ENCODE results near the gene RWDD4.
"Not testable (repeated sequence)": the region's sequence is repeated elsewhere in the genome, so short reads cannot be mapped to it uniquely, and the experiment has no call there.

Gene RWDD4

DNA sequence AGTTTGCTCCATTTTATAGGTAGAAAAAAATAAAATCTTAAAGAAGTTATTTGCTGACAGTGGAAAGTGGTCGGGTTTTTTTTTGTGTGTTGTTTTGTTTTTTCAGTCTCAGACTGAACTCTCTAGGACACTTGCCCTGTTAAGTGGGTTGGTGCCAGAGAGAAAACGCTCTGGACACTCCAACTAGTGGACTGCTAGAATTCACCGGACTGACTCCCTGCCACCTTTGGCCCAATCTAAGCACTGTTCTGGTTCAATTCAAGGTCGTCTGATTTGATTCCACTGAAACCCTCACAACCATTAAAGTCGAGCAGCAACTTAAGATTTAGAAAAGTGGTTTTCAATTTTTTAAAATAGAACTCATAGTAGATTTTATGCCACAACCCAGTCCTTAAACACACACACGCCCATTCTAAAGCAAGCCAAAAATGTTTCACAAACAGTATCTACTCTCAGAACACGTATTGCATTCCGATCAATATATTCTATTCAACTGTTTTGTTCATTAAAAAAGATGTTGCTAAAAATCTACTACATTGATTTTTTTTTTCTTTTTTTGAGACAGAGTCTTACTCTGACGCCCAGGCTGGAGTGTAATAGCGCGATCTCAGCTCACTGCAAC, 27.3 kb downstream of the RWDD4 start:
- no peak overlapping the region for H3K27ac ChIP-seq
- intact Hi-C loops (cut with DNase I; ENCODE audit: low total_unique reads), result no loop called here
- no peaks in the 10 kb centered on the region for H3K9me3 ChIP-seq
- TF ChIP-seq, protein P1, sequence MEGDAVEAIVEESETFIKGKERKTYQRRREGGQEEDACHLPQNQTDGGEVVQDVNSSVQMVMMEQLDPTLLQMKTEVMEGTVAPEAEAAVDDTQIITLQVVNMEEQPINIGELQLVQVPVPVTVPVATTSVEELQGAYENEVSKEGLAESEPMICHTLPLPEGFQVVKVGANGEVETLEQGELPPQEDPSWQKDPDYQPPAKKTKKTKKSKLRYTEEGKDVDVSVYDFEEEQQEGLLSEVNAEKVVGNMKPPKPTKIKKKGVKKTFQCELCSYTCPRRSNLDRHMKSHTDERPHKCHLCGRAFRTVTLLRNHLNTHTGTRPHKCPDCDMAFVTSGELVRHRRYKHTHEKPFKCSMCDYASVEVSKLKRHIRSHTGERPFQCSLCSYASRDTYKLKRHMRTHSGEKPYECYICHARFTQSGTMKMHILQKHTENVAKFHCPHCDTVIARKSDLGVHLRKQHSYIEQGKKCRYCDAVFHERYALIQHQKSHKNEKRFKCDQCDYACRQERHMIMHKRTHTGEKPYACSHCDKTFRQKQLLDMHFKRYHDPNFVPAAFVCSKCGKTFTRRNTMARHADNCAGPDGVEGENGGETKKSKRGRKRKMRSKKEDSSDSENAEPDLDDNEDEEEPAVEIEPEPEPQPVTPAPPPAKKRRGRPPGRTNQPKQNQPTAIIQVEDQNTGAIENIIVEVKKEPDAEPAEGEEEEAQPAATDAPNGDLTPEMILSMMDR (IDR thresholded peaks at IDR 0.05), result no peak
- H3K4me3 ChIP-seq, result no peak overlapping the region
- H3K36me3 ChIP-seq, result no peaks in the 10 kb centered on the region
- no peak for DNase-seq
- H3K27me3 ChIP-seq, result no peaks in the 10 kb centered on the region
- H3K4me1 ChIP-seq, result peaks cover 0 to 7% (median 3%) of the 10 kb centered on the region in 4 donors

DNA sequence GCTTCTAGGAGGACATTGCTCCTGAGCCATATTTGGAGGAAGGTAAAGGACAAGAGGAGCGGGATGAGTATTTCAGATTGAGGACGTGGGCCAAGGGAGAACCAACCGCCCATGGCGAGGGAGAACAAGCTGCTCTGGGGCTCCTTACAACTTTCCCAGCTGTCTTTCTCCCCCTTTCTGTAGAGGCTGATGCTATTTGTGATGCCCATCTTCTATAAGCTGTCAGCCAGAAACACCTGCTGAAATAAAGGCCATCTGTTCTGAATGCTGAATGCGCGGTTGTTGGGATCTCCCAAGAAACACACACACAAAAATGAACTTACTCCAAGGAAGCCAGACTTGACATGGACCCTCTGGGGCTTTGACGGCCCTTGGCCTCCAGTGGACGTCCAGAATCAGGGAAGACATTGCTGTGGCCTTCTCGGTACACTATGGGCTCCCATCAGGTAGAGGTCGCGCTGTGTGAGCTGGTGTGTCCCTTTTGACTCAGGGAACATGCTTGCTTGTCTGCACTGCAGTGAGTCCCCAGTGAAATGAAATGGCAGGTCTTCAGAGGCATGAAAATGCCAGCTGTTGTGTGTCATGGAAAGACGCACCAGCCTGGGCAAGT, 30.9 kb downstream of the RWDD4 start:
- no peaks in the 10 kb centered on the region for H3K9me3 ChIP-seq
- H3K27me3 ChIP-seq, result no peaks in the 10 kb centered on the region
- H3K27ac ChIP-seq, result no peak overlapping the region
- H3K36me3 ChIP-seq, result no peaks in the 10 kb centered on the region
- TF ChIP-seq, protein P1 (IDR thresholded peaks at IDR 0.05), result no peak
- H3K4me1 ChIP-seq, result no peaks in the 10 kb centered on the region
- no peak overlapping the region for H3K4me3 ChIP-seq
- intact Hi-C loops (cut with DNase I; ENCODE audit: low total_unique reads), result no loop called here
- no peak for DNase-seq

DNA sequence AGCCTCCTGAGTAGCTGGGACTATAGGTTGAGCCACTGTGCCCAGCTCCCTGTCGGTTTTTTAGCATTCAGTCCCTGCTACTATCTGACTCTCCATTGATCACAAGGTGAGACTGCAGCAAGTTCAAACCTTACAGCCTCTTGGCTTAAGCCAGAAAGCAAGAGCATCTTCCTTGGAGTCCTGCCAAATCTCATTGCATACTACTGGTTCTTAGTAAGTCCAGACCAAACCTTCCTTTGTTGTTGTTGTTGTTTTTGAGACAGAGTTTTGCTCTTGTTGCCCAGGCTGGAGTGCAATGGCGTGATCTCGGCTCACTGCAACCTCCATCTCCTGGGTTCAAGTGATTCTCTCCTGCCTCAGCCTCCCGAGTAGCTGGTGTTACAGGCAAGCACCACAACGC, 31.7 kb downstream of the RWDD4 start:
- H3K9me3 ChIP-seq; intact Hi-C loops (cut with DNase I; ENCODE audit: low total_unique reads); H3K27me3 ChIP-seq; H3K27ac ChIP-seq; H3K4me1 ChIP-seq; H3K4me3 ChIP-seq; DNase-seq; H3K36me3 ChIP-seq: not testable (repeated sequence)

DNA sequence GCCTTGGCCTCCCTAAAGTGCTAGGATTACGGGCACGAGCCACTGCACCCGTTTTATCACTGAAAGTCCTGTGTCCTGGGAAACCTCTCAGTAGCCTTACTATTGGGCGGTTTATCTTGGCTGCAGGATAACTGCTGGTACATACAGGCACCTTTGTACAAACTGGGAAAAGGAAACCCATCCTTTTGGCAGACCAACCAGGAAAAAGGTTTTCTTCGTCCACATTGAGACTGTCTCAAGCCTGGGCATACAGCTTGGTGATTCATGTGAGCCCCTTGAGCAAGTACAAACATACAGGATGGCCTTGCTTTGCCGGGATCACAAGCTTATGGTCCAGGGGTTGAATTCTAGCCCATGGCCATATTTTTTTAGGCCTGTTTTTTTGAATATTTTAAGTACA, 32.8 kb downstream of the RWDD4 start:
- H3K27ac ChIP-seq, result no peak overlapping the region
- intact Hi-C loops (cut with DNase I; ENCODE audit: low total_unique reads), result no loop called here
- no peak for DNase-seq
- TF ChIP-seq, protein P1 (IDR thresholded peaks at IDR 0.05), result no peak
- H3K9me3 ChIP-seq, result no peaks in the 10 kb centered on the region
- H3K36me3 ChIP-seq, result no peaks in the 10 kb centered on the region
- H3K4me3 ChIP-seq, result no peak overlapping the region
- no peaks in the 10 kb centered on the region for H3K4me1 ChIP-seq
- H3K27me3 ChIP-seq, result no peaks in the 10 kb centered on the region

DNA sequence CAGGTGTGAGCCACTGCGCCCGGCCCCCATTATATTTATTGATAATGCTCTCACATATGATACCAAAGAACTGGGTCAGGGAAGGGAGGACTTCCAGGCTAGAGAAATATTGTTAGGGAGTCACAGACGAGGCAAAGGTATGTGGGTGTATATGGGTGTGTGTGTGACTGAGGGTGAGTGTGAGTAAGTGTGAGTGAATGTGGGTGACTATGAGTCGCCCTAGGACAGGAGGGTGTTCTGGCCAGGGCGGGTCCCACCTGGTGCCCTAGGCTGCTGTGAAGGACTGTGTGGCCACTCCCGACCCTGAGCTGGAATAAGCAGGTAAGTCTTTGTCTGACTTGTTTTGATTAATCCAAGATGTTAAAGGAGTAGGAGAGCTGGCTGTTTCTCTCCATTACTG, 34.4 kb downstream of the RWDD4 start:
- Histone ChIP-seq H3K9me3 (no peaks in the 10 kb centered on the region), H3K27ac (no peak overlapping the region), H3K4me3 (no peak overlapping the region), H3K36me3 (no peaks in the 10 kb centered on the region), H3K27me3 (no peaks in the 10 kb centered on the region), H3K4me1 (no peaks in the 10 kb centered on the region)
- TF ChIP-seq, protein P1 (IDR thresholded peaks at IDR 0.05), result no peak
- intact Hi-C loops (cut with DNase I; ENCODE audit: low total_unique reads), result no loop called here
- DNase-seq, result peak in 1 of 2 donors; percentile 25

DNA sequence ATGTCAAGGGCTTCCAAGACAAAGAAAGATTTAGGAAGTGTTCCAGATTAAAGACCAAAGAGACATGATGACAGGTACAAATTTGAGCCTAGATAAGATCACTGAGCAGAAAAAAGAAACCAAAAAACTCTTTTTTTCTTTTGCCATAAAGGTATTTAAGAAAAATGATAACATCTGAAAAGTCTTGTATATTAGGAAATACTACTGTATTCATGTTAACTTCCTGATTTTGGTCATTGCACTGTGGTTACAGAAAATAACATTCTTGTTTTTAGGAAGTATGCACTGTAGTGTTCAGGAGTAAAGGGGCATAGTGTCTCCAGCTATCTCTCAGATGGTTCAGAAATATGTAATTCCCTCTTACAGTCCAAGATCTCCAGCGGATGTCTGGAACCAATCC, 37.1 kb downstream of the RWDD4 start:
- no peak overlapping the region for H3K4me3 ChIP-seq
- DNase-seq, result no peak
- no peaks in the 10 kb centered on the region for H3K36me3 ChIP-seq
- TF ChIP-seq, protein P1 (IDR thresholded peaks at IDR 0.05), result no peak
- no peaks in the 10 kb centered on the region for H3K4me1 ChIP-seq
- no peaks in the 10 kb centered on the region for H3K27me3 ChIP-seq
- no peaks in the 10 kb centered on the region for H3K9me3 ChIP-seq
- intact Hi-C loops (cut with DNase I; ENCODE audit: low total_unique reads), result no loop called here
- no peak overlapping the region for H3K27ac ChIP-seq

All from tibial artery (tissue), 4 donors.